COLO829 (cell line): ENCODE data around the gene CCN5.

Experiments
- DNase-seq: peaks from one replicate; pipeline ENCODE4 v3.0.0; 2012; ENCODE audit warnings: low spot score

CCN5 gene

DNA sequence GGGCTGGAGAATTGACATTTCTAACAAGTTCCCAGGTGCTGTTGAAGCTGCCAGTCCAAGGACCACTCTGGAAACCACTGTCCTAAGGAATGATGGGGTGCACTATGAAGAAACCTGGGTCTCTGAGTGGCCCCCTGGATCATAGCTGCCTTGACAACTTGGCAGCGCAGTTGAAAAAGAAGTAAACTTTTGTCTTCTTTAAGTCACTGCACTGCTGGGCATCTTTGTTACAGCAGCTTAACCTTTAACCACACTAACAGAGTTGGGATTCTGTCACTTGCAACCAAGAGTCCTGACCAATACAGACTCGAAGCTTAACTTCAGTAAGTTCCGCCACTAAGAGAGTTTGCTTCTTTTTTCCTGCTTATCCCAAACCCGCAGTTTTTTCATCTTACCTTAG lies 21.9 kb downstream of the CCN5 start:
- DNase-seq, result no peak

DNA sequence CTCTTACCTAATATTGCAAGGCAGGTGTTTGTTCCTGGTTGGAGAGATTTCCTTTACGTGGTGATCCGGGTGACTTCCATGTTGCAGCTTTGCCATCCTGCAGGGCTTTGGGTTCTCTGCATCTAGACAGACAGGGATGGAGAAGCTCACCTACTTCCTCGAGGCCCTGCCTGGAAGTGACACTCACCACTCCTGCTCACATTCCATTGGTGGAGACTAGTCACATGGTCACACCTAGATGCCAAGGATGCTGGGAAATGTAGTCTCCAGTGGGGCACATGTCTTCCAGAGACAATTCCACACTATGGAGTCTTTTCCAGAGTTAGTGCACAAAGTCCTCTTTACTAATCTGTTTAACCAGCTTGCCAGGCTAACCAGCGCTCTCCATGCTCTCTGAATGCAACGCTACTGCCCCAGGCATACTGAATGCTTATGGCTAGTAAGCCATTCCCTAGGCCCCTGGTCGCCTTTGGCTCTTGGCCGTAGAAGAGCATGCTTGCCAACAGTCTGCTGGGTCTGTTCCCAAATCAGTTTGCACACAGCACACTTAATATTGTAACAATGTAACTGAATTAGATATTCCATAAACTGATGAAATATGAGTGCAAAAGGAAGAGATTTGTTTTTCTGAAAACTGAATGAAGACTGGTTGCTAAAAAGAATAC lies 23.8 kb downstream of the CCN5 start:
- DNase-seq, result peak; percentile 97

DNA sequence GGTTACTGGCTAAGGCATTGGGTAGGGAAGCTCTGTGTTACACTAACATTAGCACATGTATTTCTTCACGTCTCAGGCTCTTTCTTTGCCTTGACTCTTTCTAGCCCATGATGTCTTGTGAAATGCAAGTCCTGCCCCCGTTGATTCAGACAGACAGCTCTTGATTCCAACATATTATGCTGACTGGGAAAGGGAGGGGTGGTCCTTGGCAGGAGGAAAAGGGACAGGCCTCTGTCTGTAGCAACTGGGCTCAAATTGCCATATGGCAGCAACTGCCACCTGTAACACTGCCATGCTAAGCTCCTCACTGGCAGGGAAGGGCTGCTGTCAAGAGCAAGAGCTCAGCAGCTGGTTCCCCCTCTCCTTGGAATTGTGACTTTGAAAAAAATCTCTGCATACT lies 24.8 kb downstream of the CCN5 start:
- no peak for DNase-seq

DNA sequence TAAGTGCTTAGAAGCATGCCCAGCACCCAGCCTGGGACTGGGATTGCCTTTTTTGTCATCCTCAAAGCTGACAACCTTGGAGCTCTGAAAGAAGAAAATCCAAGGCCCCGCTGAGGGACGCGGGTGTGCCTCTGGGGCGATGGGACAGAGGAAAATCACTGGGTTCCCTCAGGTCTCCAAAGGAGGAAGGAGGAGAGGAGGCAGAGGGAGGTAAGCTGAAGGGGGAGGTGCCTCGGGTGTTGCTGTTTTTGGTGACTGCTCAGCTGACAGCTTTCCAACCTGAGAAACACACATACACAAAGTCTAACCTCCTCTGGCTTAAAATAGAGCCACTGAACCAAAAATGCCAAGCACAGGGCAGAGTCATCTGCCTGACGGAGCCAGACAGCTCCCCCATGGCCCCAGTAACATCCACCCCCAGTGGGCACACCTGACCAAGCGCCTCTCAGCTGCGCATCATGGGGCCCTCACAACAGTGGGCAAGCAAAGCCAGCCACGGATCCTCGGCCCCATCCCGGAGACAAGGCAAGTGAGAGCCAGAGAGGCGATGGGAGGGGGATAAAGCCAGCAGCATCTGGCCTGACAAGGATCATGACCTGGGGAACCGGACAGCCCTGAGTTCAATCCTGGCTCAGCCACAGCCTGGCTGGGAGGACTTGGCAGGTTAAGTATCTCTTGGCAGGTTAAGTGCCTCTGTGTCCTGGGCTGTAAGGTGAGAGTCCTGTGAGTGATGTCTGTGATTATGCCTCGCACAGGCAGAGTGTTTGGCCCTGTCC lies 27.3 kb downstream of the CCN5 start:
- no peak for DNase-seq

DNA sequence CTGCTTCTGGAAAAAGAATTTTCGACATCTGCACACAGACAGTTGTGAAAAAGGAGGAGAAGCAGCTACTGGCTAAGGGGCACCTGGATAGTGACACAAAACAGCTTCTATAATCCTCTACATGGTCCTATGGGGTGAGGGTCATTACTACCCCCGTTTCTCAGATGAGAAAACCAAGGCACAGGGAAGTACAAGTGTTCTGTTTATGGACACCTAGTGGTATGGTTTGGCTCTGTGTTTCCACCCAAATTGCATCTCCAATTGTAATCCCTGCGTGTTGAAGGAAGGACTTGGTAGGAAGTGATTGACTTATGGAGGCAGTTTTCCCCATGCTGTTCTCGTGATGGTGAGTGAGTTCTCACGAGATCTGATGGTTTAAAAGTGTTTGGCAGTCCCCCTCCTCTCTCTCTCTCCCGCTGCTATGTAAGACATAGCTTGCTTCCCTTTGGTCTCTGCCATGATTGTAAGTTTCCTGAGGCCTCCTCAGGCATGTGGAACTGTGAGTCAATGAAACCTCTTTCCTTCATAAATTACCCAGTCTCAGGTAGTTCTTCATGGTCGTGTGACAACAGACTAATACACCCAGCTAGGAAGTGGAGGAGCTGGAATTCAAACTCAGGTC lies 28.0 kb downstream of the CCN5 start:
- no peak for DNase-seq

DNA sequence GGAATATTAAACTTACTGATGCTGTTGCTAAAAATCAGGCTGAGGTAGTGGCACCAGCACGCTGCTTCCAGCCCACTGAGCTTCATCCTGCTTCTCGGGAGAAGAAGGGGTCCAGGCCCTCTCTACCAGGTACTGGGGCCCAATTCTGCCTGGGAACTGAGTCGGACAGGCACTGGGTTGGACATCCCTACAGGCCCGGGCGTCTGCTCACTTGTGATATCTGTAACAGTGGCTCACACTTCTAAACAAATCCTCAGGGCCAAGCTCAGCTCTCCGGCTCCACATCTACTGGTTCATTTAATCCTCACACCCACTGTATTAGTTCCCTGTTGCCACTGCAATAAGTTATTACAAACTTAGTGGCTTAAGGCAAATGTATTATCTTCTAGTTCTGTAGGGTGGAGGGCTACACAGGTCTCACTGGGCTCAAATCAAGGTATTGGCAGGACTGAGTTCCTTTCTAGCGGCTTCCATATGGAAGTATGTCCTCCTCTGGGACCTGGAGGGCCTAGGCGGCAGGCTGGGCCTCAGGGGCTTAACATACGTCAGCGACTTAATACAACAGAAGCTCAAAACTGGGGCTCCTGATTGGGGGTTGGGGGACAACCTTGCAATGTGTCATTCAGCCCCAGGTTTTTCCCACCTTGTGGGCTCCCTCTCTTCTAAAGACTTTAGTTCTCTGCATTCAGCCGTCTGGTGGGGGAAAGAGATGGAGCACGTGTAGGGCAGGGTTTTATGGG lies 28.9 kb downstream of the CCN5 start:
- no peak for DNase-seq

DNA sequence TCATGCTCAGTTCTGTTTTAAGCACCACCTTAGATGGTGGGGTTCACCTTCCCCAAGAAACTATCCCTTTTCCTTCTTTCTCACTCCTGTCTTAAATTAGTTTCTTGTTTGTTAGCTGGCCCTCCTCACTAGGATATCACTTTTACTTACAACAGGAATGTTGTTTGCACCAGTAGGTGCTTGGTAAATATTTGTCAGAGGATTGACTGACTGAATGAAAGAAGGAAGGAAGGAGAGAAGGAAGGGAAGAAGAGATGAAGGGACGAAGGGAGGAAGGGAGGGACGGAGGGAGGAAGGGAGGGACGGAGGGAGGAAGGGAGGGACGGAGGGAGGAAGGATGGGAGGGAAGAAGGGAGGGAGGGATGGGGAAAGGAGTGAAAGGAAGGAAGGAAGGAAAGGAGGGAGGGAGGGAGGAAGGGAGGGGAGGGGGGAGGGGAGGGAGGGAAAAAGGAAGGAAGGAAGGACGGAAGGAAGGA lies 30.0 kb downstream of the CCN5 start:
- DNase-seq, result no peak

DNA sequence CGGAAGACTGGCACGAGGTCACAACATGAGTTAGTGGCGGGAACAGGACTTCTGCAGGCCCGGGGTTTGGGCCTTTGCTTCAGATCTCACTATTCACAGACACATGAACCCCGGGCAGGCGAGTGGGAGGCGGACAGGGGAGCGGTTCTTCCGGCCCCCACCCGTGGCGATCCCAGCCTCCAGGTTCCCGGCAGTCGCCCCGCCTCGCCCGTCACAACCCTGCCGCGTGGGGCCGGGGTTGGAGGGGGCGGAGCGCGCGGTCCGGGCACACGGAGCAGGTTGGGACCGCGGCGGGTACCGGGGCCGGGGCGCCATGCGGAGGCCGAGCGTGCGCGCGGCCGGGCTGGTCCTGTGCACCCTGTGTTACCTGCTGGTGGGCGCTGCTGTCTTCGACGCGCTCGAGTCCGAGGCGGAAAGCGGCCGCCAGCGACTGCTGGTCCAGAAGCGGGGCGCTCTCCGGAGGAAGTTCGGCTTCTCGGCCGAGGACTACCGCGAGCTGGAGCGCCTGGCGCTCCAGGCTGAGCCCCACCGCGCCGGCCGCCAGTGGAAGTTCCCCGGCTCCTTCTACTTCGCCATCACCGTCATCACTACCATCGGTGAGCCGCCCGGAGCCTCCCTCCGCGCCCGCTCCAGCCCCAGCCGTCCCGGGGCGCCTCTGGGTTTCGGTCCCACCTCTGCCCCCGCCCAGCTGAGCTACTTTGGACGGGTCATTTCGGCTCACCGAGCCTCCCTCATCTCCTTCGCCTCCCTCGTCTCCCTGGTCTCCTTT lies 30.6 kb downstream of the CCN5 start, which contains the start of gene KCNK15:
KCNK15 (plus strand) TSS at position 268 of the 769 bp plus-strand sequence; CDS start at position 314, 46 bp downstream.
- DNase-seq, result no peak

DNA sequence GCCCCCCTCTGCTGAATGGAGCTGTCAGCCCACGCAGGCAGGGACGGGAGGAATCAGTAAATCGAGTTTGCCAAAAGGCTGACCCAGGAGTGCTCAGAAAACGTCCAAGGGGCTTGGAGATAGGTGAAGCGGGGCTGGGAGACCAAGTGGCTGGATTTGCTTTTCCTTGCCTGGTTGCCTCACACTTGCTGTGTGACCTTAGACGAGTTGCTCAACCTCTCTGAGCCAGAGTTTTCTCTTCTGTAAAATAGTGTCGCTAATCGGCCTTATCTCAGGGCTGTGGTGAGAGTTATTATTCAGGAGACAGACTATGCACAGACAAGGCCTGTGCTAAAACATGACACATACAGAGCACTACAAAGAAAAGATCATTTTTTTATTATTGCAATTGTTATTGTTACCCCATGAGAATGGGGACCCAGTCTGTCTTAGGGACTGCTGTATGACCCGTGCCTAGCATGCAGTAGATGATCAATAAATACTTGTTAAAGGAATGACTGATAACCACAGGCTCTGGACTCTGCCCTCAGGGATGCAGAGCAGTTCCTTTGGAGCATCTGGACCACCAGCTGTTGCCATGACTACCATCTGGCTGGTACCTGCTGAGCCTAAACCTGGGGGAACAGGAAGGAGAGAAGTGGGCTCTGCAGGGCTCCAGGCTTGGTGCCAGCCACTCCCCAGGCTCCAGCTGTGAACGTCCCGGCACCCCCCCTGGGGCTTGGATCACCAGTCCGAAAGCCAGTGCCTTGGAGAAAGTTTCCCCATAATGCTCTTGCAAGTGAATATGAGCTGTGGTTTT lies 31.4 kb downstream of the CCN5 start:
- no peak for DNase-seq

DNA sequence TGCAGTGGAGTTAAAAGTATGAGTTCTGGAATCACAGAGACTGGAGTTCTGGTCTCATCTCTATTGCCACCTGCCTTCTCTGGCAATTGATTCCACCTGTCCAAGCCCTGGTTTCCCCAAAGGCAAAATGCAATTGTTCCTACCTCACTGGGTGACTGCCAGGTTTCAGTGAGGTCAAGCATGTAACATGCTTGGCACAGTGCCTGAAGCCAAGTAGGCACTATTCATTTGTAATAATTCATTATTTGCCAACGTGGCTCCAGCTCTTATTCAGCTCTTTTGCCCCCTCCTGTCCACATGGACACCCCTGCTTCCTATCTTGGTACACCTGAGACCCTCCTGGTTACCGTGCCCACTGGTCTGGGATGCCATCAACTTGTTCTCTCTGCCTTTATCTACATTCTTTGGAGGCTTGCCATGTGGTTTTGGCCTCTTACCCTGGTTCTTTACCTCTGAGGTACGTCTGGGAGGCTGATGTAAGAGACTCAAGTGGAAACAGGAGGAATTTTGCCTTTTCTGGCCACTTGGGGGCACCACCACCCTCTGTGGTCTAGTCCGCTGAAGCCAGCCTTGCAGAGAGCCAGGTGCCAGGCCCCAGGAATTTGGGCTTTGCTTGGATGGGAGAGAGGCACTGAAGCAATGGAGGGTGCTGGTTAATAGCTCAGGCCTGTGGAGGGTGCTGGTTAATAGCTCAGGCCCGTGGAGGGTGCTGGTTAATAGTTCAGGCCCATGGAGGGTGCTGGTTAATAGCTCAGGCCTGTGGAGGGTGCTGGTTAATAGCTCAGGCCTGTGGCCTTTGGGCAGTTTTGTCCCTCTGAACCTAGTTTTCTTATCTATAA lies 32.2 kb downstream of the CCN5 start:
- DNase-seq, result peak; percentile 78

DNA sequence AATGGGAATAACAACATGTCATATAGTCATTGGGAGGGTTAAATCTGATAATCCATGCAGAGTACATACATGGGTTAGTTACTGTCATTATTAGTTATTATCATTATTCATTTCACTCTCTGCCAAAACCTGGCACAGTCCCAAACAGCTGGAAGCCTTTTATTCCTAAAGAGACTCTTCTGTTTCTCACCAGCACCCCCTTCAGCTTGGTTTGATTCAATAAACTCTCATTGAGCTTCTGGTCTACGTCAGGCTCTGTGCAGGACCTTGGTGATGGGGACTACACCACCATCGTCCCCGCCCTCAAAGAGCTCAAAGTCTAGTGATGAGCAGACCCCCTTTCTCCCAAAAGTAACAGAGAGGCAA lies 32.8 kb downstream of the CCN5 start:
- no peak for DNase-seq

DNA sequence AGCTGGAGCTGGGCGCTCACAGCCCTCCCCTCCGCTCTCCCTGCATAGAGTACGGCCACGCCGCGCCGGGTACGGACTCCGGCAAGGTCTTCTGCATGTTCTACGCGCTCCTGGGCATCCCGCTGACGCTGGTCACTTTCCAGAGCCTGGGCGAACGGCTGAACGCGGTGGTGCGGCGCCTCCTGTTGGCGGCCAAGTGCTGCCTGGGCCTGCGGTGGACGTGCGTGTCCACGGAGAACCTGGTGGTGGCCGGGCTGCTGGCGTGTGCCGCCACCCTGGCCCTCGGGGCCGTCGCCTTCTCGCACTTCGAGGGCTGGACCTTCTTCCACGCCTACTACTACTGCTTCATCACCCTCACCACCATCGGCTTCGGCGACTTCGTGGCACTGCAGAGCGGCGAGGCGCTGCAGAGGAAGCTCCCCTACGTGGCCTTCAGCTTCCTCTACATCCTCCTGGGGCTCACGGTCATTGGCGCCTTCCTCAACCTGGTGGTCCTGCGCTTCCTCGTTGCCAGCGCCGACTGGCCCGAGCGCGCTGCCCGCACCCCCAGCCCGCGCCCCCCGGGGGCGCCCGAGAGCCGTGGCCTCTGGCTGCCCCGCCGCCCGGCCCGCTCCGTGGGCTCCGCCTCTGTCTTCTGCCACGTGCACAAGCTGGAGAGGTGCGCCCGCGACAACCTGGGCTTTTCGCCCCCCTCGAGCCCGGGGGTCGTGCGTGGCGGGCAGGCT lies 35.1 kb downstream of the CCN5 start:
- DNase-seq, result no peak

DNA sequence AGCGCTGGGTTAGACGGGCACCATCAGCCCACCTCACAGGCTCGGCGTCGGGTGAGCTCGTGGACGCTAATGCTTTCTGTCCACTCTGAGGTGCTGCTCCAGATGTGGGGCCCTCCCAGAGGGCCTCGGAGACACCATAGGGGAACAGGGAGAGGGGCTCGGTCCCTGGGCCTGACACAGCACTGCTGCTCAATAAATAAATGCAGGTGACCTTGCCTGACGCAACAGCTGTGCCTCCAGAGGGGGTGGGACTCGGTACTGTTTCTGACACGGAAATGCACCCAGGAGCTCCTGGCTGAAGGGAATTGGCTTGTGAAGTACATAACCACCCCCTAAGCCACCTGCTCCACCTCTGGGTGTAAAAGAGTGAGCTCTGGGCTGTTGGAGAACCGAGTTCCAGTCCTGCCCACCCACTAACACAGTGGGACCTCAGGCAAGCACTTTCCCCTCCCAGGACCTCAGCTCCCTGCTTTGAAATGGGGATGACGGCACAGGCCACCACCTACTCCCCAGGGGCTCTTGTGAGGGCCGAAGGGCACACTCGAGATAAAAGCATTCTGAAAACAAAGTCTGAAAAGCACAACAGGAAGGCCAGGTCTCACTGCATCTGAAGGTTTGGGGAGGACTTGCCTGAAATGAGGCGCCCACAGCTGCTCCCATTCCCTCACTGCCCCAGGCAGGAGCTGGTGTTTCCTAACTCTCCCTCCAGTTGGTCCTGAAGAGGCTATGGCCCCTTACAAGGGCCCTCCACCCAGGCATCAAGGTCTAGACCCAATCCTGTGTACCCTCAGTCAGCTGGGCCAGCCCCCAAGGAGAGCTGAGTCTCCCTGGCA lies 37.1 kb downstream of the CCN5 start:
- DNase-seq, result no peak

DNA sequence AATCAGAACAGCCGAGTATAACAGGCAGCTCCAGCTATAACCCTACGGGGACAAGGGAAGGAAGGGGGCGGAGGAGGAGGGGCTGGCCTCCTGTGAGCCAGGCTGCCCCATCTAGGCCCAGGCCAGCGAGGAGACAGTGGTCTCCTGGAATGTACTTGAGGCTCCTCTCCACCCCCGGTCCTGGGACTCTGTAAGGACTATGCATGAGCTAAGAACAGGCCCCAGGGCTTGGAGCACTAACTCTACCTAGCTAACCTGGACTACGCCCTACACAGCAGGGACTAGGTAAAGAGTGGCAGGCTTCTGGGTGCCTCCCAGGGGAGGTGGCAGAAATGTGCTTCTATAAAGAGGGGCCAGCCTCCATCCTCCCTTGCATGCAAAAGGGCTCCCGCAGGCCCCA lies 39.4 kb downstream of the CCN5 start:
- DNase-seq, result no peak

DNA sequence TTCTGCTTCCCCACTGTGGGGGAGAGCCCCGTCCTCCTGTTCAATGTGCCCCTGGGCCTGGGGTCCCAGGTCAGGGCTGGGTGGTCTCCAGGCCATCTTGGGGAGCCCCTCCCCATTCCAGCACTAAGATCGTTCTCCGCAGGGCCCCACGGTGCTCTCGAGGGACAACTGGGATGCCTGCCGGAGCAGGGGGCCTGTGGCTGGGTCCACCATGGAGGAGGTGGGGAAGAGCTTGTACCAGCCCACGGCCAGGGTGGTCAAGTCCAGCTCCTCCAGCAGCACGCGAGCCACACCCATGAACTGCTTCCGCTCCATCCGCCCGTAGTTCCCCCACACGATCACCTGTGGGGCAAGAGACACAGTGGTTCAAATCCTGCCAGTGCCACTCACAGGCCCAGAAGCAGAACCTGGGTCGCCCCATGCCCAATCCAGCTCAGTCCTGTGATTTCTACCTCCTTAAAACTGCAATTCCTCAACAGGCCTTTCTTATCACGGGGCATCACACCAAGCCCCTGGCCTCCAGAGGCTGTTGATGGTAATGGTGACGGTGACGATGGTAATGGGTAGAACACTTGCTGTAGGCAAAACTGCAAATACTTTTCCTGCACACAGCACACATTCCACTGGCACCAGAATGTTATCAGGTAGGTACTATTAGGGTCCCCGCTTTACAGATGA lies 41.0 kb downstream of the CCN5 start:
- no peak for DNase-seq

DNA sequence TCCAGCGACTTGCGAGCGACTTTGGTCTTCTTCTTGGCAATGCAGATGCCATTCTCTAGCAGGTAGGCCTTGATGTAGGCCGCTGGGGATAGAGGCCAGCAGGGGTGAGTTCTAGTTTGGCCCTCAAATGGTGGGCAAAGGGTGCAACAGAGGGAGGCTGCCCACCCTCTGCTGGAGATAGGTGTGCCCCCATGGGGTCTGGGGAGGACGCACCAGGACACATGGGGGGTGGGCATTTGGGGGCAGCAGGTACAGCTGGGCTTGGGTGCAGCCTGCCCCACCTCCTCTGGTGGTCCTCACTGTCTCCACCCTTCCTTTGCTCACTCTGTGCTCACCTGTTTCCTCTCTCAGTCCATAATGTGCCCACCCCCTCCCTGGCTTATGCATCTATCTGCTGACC lies 41.8 kb downstream of the CCN5 start:
- no peak for DNase-seq

DNA sequence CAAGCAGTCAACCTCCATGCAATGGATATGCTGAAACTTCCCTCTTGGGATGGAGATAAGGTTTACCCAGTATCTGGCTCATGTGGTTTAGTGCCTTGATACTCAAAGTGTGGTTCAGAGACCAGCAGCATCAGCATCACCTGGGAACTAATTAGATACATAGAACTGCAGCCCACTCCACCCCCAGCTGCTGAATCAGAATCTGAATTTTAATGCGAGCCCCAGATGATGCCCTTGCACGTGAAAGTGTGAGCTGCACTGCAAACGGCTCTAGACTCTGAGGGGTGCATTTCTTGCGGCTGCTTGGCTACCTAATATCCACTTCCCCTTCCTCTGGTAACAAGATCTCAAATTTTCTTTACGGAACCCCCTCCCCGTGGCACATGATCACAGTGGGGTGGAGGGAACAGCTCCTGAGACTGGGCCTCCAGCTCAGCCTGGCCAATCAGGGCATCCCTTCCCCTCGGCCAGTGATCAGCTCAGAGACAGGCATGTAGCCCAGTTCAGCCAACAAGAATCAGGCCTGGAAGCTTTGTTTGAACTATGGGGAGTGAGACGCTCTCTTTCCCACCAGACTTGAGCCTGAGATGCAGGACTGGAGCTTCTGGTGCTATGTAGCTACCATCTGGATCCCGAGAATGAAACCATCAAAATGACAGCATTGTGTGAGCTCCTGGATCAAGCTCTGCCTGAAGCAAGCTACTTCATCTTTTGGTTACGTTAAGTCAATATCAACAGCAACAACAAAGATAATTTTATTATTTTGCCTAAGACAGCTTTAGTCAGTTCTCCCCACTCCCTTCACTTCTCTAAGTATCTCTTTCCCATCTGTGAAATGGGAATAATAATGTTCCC lies 43.3 kb downstream of the CCN5 start:
- no peak for DNase-seq
